KOPT-K1 (cell line): Measurements from ENCODE around the gene DNLZ.

Experiments
- H3K27ac ChIP-seq: fragments of 200-600 bp; sonication (generic); 2 replicates; pipeline ENCODE4 v1.5.1; 2016; ENCODE audit warnings: antibody characterized with exemption, mild to moderate bottlenecking, low read depth, low read length; ENCODE audit not compliant: poor library complexity, severe bottlenecking
- H3K36me3 ChIP-seq: fragments of 200-600 bp; sonication (generic); 2 replicates; pipeline ENCODE4 v1.5.1; 2017; ENCODE audit warnings: antibody characterized with exemption, mild to moderate bottlenecking, low read length, moderate library complexity; ENCODE audit not compliant: insufficient read depth
- H3K9me3 ChIP-seq: fragments of 200-600 bp; sonication (generic); 2 replicates; pipeline ENCODE4 v1.5.1; 2017; ENCODE audit warnings: antibody characterized with exemption, low read length, mild to moderate bottlenecking; ENCODE audit not compliant: insufficient read depth, poor library complexity, severe bottlenecking

The DNLZ gene

DNA sequence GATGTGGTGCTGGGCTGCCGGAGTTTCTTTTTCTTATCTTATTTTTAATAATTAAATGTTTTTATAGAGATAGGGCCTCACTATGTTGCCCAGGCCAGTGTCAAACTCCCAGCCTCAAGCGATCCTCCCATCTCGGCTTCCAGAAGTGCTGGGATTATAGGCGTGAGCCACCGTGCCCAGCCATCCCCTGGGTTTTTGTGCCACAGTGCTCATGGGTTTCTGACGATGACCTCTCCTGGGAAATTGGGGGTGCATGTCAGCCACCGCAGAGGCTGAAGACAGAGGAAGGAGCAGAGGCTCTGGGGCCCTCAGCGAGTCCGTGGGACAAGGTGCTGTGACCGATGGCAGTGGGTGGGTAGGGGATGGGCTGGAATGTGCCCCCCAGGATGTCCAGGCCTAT lies 21.8 kb downstream of the DNLZ start:
- Histone ChIP-seq H3K9me3 (no peaks in the 10 kb centered on the region), H3K27ac (no peak overlapping the region), H3K36me3 (no peaks in the 10 kb centered on the region)

DNA sequence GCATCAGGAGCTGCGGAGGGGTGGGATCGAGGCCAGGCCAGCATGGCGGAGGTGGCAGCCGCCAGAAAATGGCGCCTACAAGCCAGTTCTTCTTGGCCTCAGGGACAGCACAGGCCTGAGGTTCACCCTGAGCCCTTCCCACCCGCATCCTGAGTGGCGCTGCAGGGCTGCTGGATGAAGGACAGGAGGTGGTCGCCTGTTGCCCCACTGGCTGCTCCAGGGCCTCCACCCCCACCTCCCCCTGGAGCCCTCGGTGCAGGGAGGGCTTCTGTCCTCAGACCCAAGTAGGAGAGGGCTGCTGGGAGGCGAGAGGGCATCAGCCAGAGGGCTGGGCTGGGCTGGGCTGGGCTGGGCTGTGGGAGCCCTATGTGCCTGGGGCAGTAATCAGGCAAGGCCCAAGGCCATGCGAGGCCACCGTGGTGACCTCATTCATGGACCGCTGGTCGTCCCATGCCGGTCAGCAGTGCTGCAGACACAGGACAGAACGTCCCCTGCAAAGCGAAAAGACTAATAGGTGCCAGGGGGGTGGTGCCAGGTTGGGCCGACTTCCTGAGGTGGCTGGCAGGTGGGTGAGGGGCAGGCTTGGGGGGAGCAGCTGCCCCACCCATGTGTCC lies 22.4 kb downstream of the DNLZ start:
- H3K9me3 ChIP-seq: no peaks in the 10 kb centered on the region
- H3K27ac ChIP-seq: no peak overlapping the region
- no peaks in the 10 kb centered on the region for H3K36me3 ChIP-seq

DNA sequence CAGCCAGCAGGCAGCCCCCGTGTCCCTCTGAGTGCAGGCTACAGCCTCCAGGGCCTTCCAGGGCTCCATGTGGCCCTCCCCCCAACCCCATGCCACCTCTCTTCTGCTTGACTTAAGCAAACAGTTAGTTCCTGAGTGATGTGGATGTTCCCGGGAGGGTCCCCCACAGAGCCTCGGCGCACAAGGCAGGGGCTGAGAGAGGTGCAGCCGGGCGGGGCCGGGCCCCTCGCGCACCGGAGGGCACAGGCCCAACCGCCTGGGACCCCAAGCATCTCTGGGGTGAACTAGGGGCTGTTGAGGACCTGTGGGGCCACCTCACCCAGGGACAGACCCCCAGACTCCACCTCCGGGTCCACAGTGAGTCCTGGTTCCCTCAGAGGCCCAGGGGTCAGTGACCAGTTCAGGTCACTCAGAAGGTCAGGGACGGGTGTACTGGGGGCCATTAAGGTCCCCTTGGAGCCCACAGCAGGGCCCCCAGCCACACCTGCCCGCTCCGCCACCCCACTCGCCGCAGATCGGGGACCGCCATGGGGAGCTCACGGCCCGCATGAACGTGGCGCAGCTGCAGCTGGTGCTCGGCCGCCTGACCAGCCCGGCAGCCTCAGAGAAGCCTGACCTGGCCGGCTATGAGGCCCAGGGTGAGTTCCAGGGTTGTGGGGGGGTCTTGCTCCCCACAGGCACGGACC lies 23.0 kb downstream of the DNLZ start:
- Histone ChIP-seq H3K27ac (no peak overlapping the region), H3K9me3 (no peaks in the 10 kb centered on the region), H3K36me3 (no peaks in the 10 kb centered on the region)

DNA sequence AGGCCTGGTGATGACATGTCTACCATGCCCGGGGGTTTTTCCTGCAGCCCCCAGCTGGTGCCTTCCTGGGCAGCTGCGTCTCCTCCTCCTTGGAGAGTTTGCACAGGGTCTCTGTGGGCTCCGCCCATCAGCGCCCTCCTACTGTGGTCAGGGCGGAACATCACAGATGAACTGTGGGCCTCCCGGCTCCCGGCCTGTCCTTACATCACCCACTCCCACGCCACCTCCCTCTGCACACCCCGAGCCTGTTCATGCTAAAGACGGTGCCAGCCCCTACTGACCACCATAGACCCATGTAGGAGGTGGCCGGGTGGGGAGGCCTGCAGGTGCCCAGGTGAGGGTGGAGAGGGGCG lies 23.6 kb downstream of the DNLZ start:
- Histone ChIP-seq H3K36me3 (no peaks in the 10 kb centered on the region), H3K27ac (no peak overlapping the region), H3K9me3 (no peaks in the 10 kb centered on the region)

DNA sequence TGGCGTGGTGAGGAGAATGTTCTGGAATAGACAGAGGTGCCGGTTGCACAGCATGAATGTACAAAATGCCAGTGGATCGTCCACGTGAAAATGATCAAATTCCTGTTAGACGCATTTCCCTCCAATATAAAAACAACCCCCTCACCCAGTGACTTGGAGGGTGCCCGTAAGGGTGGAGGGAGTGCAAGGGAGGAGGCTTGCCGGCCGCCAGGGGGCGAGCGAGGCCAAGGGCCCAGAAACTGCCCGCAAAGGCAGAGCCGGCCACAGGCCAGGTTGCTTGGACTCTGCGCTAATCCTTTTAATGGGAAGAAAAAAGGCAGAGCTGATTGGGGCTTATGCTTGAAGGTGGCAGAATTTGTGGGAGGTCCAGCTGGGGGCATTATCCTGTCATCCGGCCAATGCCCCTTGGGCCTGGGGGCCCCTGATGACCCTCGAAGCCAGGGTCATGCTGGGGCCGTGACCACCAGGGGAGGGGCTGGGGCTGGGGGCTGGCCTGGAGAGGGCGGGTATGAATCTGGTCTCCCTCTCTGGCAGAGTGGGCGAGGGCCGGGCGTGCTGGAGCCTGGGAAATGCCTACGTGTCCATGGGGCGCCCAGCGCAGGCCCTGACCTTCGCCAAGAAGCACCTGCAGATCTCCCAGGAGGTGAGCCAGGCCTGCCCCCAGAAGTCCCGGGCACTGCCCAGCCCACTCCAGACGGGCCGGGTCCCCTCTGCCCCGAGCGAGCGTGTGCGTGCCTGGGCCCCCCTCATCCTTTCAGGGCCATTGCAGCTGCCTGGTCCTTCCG lies 24.2 kb downstream of the DNLZ start:
- H3K9me3 ChIP-seq: no peaks in the 10 kb centered on the region
- no peak overlapping the region for H3K27ac ChIP-seq
- H3K36me3 ChIP-seq: no peaks in the 10 kb centered on the region

DNA sequence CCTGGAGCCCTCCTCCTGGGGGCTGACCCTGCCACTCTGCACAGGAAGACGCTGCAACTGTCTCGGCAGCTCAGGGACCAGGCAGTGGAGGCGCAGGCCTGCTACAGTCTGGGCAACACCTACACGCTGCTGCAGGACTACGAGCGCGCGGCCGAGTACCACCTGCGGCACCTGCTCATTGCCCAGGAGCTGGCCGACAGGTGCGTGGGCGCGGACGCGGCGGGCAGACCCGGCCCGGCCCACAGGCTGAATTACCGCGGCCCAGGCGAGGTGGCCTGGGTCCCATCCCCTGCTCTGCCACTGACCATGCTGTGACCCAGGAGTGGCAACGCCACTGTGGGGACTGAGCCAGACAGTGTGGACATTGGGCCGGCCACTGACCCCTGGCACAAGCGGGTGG lies 25.0 kb downstream of the DNLZ start:
- no peak overlapping the region for H3K27ac ChIP-seq
- H3K36me3 ChIP-seq: no peaks in the 10 kb centered on the region
- no peaks in the 10 kb centered on the region for H3K9me3 ChIP-seq

DNA sequence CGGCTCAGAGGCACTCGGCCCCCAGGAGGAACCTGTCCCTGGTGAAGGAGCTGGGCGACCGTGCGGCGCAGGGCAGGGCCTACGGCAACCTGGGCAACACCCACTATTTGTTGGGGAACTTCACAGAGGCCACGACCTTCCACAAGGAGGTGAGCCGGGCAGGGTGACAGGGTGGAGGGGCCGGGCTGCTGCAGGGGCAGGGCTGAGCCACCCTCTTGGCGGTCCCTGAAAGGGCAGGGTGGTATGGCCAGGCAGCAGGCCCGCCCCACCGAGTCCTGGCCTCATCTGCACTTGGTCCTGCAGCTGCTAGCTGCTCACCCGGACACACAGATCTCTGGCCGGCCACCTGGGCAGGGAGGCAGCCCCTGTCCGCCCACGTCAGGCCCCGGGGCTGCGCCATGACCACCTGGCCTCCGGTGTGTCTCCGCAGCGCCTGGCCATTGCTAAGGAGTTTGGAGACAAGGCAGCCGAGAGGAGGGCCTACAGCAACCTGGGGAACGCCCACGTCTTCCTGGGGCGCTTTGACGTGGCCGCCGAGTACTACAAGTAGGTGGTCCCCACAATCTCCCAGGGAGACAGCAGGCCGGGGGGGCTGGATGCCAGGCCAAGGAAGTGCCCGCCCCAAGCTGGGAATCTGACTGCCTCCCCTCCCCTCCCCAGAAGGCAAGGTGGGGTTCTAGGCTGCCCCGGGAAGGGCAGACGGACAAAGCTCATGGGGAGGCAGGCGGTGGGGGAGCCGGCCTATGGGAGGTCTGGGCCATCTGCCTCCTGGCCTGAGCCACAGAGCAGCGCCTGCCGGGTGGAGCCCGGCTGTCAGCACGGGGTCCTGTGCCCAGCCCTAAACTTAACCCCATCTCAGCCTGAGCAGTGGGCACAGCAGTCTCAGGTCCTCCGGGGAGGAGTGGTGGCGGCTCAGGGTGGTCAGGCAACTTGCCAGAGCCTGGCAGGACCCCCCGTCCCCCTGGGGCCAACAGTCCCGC lies 25.8 kb downstream of the DNLZ start:
- no peaks in the 10 kb centered on the region for H3K9me3 ChIP-seq
- no peak overlapping the region for H3K27ac ChIP-seq
- H3K36me3 ChIP-seq: no peaks in the 10 kb centered on the region

DNA sequence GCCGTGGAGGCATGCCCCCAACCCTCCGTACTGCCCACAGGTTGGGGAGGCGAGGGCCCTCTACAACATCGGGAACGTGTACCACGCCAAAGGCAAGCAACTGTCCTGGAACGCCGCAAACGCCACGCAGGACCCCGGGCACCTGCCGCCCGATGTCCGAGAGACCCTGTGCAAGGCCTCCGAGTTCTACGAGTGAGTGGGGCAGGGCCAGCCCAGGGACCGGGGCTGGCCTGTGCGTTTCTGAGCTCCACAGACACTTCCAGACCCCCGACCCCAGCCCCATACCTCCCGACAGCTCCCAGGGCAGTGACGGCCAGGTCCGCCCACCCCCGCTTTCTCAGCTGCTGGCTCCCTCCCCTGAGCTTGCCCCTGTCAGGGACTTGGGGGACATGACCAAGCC lies 26.7 kb downstream of the DNLZ start:
- Histone ChIP-seq H3K9me3 (no peaks in the 10 kb centered on the region), H3K36me3 (no peaks in the 10 kb centered on the region), H3K27ac (no peak overlapping the region)

DNA sequence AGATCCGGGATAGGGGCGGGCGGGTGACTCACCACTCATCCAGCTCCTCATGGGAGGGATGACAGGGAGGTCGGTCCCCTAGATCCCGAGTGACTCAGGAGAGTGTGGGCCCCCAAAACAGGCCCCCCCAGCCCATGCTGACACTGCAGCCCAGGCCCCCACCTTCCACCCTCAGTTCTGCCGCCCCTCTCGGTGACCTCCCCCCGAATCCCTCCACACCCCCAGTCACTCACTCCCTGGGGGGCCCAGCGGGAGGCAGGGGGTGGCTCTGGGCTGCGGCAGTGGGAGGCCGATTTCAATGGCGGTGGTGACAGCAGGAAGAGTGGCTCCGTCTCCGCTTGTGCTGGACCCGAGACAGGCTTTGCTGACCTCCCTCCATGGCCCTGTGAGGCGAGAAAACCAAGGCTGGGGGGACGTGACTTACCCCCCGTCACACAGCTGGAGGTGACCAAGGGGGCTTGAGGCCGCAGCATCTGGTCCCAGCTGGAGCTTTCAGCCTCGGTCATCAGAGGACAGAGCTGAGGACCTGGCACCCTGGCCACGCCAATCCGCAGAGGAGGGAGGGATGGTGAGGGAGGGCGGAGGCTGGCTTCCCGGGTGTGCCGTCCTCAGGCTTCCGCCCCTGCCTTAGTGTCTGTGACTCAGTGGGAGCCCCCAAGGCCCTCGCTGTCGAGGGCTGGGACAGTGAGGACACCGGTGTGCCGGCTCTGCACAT lies 27.2 kb downstream of the DNLZ start:
- Histone ChIP-seq H3K27ac (no peak overlapping the region), H3K9me3 (no peaks in the 10 kb centered on the region), H3K36me3 (no peaks in the 10 kb centered on the region)

DNA sequence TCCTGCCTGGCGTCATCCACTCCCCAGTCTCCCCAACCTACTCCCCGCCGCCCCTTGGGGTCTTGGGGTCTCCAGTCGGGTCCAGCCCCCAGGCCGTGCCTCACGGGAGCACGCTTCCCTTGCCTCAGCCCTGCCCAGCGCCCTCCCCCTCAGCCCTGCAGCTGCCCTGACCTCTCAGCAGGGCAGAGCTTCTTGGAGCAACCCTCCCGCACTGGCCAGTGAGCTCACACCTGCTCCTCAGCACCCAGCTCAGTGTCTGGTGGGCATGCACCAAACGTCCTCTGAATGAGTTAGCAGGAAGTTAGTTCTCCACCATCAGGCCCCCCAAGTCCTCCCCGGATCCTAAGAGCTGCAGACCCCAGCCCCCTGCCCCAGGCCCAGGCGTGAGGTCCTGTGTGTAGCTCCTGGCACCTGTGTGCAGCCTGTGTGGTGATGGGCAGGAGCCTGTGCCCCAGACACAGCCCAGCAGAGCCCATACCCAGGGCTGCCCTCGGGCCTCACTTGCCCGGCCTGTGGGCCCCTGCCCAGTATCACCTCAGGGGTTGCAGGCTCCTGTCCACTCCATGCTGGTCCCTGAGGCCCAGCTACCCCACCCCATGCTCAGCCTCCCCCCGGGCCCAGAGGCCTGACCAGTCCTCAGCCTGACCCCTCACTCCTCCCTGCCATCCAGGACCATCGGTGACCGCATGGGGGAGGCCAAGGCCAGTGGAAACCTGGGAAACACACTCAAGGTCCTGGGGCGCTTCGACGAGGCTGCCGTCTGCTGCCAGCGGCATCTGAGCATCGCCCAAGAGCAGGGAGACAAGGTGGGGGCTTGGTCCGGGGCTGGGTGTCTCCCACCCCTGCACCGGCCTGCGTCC lies 28.0 kb downstream of the DNLZ start:
- Histone ChIP-seq H3K9me3 (no peaks in the 10 kb centered on the region), H3K27ac (no peak overlapping the region), H3K36me3 (no peaks in the 10 kb centered on the region)

DNA sequence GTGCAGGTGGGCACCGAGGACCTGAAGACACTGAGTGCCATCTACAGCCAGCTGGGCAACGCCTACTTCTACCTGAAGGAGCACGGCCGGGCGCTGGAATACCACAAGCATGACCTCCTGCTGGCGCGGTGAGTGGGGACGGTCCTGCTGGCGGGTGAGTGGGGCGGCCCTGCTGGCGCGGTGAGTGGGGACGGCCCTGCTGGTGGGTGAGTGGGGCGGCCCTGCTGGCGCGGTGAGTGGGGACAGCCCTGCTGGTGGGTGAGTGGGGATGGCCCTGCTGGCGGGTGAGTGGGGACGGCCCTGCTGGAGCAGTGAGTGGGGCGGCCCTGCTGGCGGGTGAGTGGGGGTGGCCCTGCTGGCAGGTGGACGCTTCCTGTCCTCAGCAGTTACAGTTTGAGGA lies 29.0 kb downstream of the DNLZ start:
- H3K9me3 ChIP-seq: no peaks in the 10 kb centered on the region
- H3K27ac ChIP-seq: no peak overlapping the region
- H3K36me3 ChIP-seq: no peaks in the 10 kb centered on the region

DNA sequence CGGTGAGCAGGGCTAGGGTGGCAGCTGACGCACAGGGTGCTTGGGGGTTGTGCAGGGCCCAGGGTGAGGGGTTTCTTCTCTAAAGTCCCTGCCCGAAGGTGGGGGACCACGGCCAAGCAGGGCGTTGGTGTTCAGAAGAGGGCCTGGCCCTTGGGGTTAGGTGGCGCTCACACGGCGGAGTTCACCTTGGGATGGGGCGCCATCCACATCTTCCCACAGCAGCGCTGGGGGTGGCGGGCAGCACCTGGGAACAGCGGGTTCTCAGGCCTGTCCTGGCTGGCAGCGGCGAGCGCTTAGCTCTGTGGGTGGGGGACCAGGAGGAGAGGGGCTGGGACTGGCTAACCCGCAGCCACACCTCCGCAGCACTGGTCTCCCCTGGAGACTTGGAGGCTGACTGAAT lies 30.1 kb downstream of the DNLZ start:
- H3K36me3 ChIP-seq: no peaks in the 10 kb centered on the region

DNA sequence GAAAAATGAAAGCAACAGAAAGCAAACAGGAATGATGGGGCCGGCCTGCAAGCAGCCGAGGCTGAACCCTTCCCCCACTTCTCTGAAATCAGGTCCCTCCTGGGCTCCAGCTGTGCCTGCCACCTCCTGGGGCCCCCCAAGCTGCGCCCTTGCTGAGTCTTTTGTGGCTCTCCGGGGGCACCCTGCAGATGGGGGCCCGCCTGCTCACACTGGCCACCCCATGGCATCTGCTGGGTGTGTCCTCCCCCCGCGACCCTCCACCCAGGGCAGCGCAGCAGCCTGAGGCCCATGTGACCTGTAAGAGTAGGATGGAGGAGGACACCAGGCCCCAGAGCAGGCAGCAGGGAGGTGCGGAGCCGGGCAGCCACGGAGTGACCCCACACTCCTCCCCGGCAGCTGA lies 30.5 kb downstream of the DNLZ start:
- no peak overlapping the region for H3K27ac ChIP-seq
- H3K9me3 ChIP-seq: no peaks in the 10 kb centered on the region
- H3K36me3 ChIP-seq: no peaks in the 10 kb centered on the region

More for the DNA sequence above, 30.1 kb downstream of the DNLZ start:
- no peak overlapping the region for H3K27ac ChIP-seq
- H3K9me3 ChIP-seq: no peaks in the 10 kb centered on the region
